Measurements from ENCODE around the gene OLFML3.

Gene OLFML3

DNA sequence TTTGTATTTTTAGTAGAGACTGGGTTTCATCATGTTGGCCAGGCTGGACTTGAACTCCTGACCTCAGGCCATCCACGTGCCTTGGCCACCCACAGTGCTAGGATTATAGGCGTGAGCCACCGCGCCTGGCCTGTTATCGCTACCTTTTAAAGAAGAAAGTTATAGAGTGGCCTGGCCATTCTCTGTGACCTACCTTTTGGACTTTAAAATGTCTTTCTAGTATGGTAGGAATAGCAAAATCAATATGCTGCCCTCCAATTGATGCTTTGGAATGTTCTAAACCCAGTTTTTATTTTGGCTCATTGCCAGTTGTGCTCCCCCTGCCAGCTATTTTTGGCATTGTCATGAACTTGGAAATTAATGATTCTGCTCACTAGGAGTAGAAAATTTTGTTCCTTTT, 30.3 kb upstream of the OLFML3 start:
- DNase-seq (ENCODE audit: low spot score), result peak; percentile 32

DNA sequence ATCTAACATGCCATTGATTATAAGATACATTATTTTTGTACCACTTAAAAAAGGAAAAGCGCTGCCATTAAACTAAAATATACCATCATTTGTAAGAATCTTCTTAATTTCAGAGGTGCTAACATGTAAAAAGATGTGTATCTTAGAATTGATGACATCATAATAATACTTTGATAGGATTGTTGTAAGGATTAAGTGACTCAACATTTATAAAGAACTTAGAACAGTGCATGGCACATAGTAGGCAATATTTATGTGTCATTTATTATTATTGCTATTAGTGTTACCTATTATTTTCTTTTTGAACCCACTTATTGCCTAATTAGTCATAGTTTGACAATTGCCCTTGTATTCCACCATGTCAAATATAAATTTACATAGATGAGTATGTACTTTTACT, 28.4 kb upstream of the OLFML3 start:
- DNase-seq (ENCODE audit: low spot score), result no peak

DNA sequence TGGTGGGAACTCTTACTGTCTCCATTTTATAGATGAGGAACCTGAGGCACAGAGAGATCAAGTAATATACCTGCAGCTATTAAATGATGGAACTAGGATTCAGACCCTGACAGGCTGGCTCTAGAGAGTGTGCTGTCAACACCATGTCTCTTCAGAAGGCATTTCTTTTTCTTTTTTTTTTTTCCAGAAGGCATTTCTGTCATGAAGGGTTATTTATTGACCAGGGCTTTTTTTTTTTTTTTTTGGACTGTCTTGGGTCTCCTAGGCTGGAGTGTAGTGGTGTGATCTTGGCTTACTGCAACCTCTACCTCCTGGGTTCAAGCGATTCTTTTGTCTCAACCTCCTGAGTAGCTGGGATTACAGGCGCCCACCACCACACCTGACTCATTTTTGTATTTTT, 27.6 kb upstream of the OLFML3 start:
- no peak for DNase-seq (ENCODE audit: low spot score)

DNA sequence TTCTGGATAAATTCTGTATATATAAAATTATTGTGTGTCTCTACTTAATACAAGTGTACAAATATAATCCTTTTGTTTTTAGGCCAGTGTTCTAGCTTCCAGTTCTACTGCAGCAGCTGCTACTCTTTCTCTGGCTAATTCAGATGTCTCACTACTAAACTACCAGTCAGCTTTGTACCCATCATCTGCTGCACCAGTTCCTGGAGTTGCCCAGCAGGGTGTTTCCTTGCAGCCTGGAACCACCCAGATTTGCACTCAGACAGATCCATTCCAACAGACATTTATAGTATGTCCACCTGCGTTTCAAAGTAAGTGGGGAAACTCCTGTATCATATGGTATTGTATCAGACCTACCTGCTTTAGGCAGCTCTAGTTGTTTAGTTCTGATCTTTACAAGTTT, 21.3 kb upstream of the OLFML3 start:
- DNase-seq (ENCODE audit: low spot score), result peak; percentile 17

DNA sequence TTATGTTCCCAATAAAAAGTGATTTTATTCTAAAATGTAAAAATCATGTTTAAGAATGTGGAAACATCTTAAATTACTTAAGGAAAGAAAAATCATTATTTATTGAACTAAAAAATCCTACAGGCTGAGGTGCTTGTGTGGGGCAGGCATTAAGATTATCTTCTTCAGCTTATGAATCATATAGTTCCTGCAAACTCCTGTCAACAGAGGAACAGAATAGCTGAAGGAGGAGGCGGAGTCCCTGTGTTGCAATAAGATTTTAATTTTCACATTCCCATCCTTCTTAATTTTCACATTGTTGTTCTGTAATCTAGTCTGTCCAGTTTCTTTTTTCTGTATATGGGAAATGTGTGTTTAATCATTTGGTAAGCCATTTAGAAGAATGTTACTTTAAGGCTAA, 20.6 kb upstream of the OLFML3 start:
- no peak for DNase-seq (ENCODE audit: low spot score)

DNA sequence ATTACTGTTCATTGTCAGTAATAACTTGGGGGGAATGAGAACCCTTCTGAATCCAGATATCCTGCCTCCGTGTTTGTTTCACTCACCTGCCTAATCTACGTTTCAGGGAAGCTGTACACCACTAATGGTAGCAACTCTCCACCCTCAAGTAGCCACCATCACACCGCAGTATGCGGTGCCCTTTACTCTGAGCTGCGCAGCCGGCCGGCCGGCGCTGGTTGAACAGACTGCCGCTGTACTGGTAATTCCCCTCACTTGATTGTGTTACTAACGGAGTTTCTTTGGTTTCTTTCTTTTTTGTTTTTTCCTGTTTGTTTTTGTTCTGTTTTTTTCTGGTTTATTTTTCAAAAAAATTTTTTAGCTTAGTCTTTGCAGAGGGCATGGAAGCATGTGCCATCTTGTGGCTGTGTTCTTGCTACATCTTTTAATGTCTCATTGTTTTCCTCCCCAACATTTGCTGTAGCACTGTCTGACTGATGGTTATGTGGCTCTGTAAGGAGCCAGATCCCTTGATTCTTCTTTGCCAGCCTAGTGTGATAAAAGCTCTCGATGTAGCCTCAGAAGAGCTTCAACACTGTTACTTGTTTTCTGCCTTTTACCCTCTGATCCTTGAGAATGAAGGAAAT, 15.9 kb upstream of the OLFML3 start:
- DNase-seq (ENCODE audit: low spot score), result peak; percentile 16

DNA sequence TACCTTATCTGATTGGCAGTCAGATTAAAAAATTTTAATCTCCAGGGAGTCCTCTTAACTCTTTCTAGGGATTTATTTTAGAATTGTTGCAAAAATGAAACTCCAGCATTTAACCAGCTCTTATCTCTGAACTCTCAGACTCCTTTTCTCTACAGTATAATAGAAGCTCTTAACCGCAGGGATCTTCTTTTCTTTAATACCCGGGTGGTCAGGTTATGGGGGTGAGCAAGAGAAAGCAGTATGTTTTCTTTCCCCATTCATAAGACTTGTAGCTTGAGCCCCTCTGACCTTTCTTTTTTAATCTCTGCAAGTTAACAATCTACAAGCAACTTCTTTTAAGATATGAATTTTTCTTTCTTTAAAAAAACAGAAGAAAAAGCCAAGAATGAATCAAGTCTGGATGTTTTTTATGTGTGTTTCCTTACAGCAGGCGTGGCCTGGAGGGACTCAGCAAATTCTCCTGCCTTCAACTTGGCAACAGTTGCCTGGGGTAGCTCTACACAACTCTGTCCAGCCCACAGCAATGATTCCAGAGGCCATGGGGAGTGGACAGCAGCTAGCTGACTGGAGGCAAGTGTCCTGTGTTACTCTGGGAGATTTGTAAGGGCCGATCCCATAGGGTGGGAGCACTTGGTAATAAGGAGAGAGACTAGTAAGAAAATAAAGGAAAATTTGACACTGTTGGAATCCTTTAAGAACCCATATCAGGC, 13.4 kb upstream of the OLFML3 start:
- no peak for DNase-seq (ENCODE audit: low spot score)

DNA sequence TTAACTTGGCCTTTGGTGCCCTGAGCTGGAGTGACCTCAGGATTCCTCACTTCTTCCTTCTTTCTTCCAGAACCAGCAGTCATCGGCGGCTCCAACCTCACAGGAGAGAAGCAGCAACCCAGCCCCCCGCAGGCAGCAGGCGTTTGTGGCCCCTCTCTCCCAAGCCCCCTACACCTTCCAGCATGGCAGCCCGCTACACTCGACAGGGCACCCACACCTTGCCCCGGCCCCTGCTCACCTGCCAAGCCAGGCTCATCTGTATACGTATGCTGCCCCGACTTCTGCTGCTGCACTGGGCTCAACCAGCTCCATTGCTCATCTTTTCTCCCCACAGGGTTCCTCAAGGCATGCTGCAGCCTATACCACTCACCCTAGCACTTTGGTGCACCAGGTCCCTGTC, 6.3 kb upstream of the OLFML3 start:
- DNase-seq (ENCODE audit: low spot score), result no peak

DNA sequence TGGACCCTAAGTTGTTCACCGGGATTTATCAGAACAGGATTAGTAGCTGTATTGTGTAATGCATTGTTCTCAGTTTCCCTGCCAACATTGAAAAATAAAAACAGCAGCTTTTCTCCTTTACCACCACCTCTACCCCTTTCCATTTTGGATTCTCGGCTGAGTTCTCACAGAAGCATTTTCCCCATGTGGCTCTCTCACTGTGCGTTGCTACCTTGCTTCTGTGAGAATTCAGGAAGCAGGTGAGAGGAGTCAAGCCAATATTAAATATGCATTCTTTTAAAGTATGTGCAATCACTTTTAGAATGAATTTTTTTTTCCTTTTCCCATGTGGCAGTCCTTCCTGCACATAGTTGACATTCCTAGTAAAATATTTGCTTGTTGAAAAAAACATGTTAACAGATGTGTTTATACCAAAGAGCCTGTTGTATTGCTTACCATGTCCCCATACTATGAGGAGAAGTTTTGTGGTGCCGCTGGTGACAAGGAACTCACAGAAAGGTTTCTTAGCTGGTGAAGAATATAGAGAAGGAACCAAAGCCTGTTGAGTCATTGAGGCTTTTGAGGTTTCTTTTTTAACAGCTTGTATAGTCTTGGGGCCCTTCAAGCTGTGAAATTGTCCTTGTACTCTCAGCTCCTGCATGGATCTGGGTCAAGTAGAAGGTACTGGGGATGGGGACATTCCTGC, 3.9 kb upstream of the OLFML3 start:
- no peak for DNase-seq (ENCODE audit: low spot score)

DNA sequence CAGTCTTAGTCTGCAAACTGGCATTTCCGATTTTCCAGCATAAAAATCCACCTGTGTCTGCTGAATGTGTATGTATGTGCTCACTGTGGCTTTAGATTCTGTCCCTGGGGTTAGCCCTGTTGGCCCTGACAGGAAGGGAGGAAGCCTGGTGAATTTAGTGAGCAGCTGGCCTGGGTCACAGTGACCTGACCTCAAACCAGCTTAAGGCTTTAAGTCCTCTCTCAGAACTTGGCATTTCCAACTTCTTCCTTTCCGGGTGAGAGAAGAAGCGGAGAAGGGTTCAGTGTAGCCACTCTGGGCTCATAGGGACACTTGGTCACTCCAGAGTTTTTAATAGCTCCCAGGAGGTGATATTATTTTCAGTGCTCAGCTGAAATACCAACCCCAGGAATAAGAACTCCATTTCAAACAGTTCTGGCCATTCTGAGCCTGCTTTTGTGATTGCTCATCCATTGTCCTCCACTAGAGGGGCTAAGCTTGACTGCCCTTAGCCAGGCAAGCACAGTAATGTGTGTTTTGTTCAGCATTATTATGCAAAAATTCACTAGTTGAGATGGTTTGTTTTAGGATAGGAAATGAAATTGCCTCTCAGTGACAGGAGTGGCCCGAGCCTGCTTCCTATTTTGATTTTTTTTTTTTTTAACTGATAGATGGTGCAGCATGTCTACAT, 2.5 kb upstream of the OLFML3 start:
- peak; percentile 48 for DNase-seq (ENCODE audit: low spot score)

DNA sequence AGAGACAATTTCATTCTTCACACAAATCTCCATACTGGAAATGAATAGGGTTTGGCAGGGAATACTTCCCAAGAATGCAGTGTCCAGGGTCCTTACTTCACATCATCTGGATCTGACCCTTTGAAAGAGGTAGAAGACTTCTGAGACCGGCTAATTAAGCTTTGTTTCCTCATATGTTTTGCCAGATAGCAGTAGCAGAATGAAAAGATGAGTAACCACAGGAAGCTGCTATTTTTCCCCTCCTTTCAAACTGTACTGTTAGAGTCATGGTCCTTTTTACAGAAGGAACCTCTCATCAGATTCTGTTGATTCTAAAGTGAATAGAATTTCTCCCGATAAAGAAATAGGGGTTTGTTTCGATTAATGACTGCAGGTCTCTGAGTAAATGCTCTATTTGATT, 1.4 kb upstream of the OLFML3 start:
- no peak for DNase-seq (ENCODE audit: low spot score)

DNA sequence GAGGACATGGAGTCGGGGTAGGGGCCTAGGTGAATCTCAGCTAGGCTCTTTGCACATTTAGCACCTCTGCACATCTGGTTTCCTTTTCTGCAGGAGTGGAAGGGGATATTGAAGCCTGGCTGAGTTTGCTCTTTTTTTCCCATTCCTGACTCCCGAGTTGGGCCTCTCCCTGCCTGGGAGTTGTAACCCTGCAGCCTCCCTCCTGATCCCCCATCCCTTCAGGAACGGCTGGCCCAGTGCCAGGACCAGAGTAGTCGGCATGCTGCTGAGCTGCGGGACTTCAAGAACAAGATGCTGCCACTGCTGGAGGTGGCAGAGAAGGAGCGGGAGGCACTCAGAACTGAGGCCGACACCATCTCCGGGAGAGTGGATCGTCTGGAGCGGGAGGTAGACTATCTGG, 836 bp downstream of the OLFML3 start:
- DNase-seq (ENCODE audit: low spot score), result no peak

DNA sequence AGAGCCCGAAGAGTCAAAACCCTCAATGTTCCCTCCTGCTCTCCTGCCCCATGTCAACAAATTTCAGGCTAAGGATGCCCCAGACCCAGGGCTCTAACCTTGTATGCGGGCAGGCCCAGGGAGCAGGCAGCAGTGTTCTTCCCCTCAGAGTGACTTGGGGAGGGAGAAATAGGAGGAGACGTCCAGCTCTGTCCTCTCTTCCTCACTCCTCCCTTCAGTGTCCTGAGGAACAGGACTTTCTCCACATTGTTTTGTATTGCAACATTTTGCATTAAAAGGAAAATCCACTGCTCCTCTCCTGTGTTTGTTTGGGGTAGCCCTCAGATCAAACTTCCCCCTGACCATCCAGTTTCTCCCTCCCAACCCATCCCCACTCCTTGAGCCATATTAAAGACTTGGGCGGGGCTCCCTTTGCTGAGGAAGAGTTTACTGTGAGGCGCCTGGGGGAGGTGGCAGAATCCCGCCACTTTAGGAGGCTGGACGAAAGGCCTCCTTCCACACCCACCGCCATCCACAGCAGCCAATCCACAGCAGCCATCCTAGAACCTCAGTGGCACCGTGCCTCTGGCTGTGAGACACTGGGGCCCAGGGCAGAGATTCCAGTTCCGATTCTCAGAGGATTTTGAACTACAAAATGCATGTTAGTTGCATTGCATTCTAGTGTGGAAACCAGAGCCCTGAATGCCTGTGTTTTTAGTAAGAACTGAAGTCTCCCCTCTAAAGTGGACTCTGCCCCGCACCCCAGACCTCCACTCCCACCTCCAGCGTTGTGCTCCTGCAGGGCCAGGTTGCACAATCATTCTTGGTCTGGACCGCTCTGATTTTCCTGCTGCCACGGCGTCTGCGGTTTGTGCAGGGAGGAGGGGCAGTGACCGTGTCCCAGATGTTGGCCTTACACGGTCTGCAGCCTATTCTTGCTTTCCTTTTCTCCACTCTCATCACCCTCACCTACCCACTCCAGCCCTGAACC, 3.0 kb downstream of the OLFML3 start:
- no peak for DNase-seq (ENCODE audit: low spot score)

DNA sequence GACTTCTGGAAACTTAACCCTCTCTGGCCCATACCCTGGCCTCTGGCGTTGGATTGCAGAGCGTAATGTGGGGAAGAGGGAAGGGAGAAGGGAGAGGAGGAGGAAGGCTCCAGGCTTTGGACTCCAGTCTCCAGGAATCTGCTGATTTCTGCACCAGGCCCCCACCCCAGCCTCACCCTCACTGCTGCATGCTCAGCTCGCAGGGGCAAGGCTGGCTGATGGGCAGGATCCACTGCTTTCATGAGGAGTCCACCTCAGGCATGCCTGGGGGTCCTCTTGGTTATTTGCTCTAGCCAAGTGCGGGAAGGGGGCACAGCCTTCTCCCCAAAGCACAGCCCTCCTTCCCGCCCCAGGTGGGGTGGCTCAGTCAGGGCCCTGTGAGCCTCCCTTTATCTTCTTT, 3.7 kb downstream of the OLFML3 start:
- DNase-seq (ENCODE audit: low spot score), result no peak

DNA sequence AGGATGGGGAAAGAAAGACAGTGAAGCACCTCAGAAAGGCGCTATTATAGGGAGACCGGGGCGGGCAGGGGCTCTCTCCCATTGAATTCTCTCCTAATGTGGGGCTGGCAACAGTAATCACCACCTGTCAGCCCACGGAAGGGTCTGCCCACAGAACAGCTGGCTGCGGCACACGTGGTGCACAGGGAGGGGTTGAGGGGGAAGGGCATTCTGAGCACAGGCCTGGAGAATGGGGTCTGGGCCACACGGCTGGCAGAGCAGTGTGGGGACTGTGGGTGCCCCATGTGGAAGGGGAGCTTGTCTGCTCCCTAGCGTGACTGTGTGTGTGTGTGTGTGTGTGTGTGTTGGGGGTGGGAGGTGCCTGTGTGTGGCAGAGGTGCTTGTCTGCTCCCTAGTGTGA, 4.1 kb downstream of the OLFML3 start:
- DNase-seq (ENCODE audit: low spot score), result no peak

DNA sequence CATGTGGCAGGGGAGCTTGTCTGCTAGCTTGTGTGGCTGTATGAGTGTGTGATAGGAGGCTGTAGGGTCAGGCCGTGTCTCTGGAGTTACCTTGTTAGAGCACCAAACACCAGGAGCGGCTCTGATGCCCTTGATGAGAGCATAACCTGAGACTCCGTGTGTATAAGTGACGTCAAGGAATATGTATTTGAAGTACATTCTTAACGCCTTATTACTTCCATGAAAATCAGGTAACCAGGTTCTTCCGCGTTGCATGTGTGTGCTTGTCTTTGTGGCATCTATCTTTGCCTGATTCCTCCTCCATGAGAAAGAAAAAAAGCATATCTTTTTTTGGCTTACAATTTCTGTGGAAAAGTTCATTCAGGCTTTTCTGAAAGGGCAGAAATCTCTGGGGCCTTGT, 4.6 kb downstream of the OLFML3 start:
- DNase-seq (ENCODE audit: low spot score), result no peak

DNA sequence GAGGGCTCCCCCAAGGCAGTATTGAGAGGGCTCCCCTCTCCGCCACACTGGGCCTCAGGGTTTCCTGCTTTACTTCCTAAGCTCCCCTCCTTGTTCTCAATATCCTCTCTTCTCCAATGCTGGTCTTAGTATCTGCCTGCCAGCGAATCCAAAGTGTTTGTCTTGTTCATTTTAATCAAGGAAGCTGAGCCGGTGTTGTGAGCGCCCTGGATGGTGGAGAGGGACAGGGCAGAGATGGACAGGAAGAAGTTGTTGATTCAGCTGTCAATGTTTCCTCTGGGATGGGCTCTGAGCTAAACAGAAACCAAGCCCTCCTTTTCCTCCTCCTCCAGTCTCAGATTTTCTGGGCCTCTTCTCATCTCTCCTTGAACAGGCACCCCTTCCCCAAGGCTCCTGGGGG, 5.4 kb downstream of the OLFML3 start:
- DNase-seq (ENCODE audit: low spot score), result no peak

DNA sequence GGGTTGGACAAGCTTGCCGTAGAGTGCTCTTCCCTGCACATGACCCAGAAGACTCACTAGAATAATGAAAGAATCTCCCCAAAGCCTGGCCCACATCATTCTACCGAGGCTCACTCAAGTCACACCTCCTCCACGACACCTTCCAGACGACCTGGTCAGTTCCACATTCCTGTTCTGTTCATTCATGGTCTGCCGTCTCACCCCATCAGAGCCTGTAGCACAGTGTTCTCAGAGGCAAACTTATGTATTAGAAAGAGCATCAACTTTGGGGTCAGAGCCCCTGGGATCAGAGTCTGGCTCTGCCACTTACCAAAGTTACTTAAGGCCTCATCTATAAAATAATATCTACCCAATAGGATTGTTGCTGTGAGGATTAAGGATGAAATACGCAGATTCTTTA, 7.5 kb downstream of the OLFML3 start:
- DNase-seq (ENCODE audit: low spot score), result no peak

DNA sequence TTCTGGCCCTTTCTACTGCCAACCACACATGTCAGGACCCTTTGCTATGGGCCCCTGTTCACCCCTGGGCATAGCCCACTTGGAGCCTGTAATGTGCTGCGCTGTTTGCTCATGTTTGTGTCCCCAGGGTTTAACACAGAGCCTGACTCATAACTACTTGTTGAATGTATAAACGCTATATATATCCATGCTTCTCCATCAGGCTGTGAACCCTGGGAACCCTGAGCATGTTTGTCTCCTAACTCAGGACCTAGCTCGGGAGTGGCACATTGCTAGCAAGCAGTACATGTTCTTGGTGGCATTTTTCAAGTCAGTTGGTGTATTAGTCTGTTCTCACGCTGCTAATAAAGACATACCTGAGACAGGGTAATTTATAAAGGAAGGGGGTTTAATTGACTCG, 8.0 kb downstream of the OLFML3 start:
- no peak for DNase-seq (ENCODE audit: low spot score)

DNA sequence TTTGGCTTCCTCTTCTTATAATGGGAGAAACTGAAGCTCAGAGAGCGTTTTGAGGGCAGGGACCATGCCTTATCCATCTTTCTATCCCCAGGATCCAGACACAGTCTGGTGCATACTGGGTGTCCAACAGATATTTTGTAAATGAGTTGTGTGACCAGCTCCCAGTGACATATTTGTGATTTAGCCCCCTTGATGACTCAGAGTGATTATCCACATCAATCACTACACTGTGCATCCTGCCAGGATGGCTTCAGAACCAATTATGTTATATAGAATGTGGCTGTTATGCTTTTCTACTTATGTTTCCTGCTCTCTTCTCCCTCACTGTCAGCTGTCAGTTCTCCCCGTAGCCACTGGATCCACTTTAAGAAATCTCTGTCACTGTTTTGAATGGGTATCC, 11.3 kb downstream of the OLFML3 start:
- no peak for DNase-seq (ENCODE audit: low spot score)

DNA sequence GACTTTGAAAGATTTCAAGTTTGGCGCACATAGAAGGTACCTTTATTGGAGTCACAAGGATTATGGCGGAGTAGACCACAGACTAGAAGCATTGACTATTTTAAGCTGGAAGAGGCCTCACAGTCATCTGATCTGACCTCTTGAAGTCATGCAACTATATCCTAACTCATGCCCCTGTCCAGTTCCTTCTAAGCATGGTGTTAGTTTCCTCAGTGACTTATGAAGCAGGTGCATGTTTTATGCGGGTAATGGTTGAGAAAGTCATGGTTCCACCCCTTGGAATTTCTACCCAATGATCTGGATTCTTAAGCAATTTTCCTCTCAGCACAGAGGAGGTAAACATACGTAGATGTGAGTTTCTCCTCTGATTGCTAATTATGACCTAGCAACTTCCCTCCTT, 11.7 kb downstream of the OLFML3 start:
- no peak for DNase-seq (ENCODE audit: low spot score)

DNA sequence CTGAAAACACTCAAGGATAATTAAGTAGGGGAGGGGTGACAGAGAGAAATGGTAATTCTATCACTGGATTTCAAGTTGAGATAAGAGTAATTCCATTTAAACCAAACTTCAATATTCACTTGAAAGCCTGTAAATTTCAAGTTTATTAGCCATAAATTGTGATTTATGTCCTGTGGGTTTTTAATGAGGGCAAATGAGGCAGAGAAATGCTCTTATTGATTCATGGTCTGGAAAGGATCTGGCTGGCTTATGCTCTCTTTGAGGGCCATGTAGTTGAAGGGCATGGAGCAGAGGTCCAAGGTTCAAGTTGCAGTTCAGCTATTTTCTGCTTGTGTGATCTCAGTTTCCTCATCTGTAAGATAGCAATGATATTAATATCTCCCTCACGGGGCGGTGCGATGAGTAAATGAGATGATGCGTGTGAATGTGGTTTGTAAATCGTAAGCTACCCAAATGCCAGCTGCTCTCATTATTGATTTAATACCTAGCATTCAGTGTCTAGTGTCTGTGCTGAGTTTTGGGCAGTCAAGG, 12.3 kb downstream of the OLFML3 start:
- no peak for DNase-seq (ENCODE audit: low spot score)

All from RKO (cell line).